H9 (cell line): ENCODE measurements around the gene TNFRSF4. TPM values are rescaled to one million over a fixed set of nuclear protein-coding genes. Genes with fewer than 3 reads are reported as not detected.
A peak's percentile ranks its signal among the peaks of the same experiment; 100 is the strongest.

Experiments
- DNase-seq: peaks from one replicate; pipeline ENCODE4 v3.0.0-alpha.2; 2017
- H2AFZ ChIP-seq: one replicate; pipeline ENCODE4 v1.6.1; 2013; ENCODE audit warnings: mild to moderate bottlenecking, low read length, control low read depth, moderate library complexity
- H2AK5ac ChIP-seq: 2 replicates; pipeline ENCODE4 v1.6.1; 2013; ENCODE audit warnings: low read length, control low read depth, mixed read lengths; ENCODE audit not compliant: insufficient read length
- H2BK120ac ChIP-seq: one replicate; pipeline ENCODE4 v1.6.1; 2013; ENCODE audit warnings: low read depth, mild to moderate bottlenecking, low read length, control low read depth, inconsistent platforms; ENCODE audit not compliant: poor library complexity, severe bottlenecking
- H2BK12ac ChIP-seq: 2 replicates; pipeline ENCODE4 v1.6.1; 2013; ENCODE audit warnings: low read length, control low read depth, mixed read lengths, low read depth; ENCODE audit not compliant: insufficient read length
- H2BK15ac ChIP-seq: 2 replicates; pipeline ENCODE4 v1.6.1; 2013; ENCODE audit warnings: low read depth, low read length, control low read depth
- H2BK20ac ChIP-seq: one replicate; pipeline ENCODE4 v1.6.1; 2013; ENCODE audit warnings: low read depth, mild to moderate bottlenecking, low read length, control low read depth, inconsistent platforms; ENCODE audit not compliant: poor library complexity, severe bottlenecking
- H2BK5ac ChIP-seq: 2 replicates; pipeline ENCODE4 v1.6.1; 2013; ENCODE audit warnings: low read length, control low read depth, mixed read lengths; ENCODE audit not compliant: insufficient read length
- H3K14ac ChIP-seq: 2 replicates; pipeline ENCODE4 v1.6.1; 2013; ENCODE audit warnings: low read length, control low read depth; ENCODE audit not compliant: insufficient read depth
- H3K18ac ChIP-seq: 2 replicates; pipeline ENCODE4 v1.6.1; 2013; ENCODE audit warnings: low read depth, mild to moderate bottlenecking, mixed read lengths, low read length, control low read depth; ENCODE audit not compliant: insufficient read length
- H3K23ac ChIP-seq: 2 replicates; pipeline ENCODE4 v1.6.1; 2013; ENCODE audit warnings: low read length, control low read depth, mixed read lengths, low read depth; ENCODE audit not compliant: insufficient read length
- H3K23me2 ChIP-seq: 2 replicates; pipeline ENCODE4 v1.6.1; 2013; ENCODE audit warnings: low read depth, mild to moderate bottlenecking, mixed read lengths, low read length, control low read depth; ENCODE audit not compliant: insufficient read length, poor library complexity, severe bottlenecking
- H3K27ac ChIP-seq: 2 replicates; pipeline ENCODE4 v1.5.1; 2013; ENCODE audit warnings: low read length, control low read depth, mixed read lengths, low read depth; ENCODE audit not compliant: insufficient read length
- H3K27me3 ChIP-seq: 2 replicates; pipeline ENCODE4 v1.6.1; 2013; ENCODE audit warnings: low read length, control low read depth, inconsistent platforms; ENCODE audit not compliant: insufficient read depth
- H3K4ac ChIP-seq: 2 replicates; pipeline ENCODE4 v1.6.1; 2013; ENCODE audit warnings: low read depth, mild to moderate bottlenecking, control low read depth, inconsistent platforms, low read length, moderate library complexity
- H3K4me1 ChIP-seq: 2 replicates; pipeline ENCODE4 v1.6.1; 2013; ENCODE audit warnings: low read length, control low read depth, inconsistent platforms; ENCODE audit not compliant: insufficient read depth
- H3K4me2 ChIP-seq: 2 replicates; pipeline ENCODE4 v1.6.1; 2013; ENCODE audit warnings: low read length, control low read depth, mixed read lengths; ENCODE audit not compliant: insufficient read length, insufficient read depth
- H3K56ac ChIP-seq: 2 replicates; pipeline ENCODE4 v1.6.1; 2013; ENCODE audit warnings: low read depth, mild to moderate bottlenecking, mixed read lengths, low read length, control low read depth; ENCODE audit not compliant: insufficient read length
- H3K79me1 ChIP-seq: 2 replicates; pipeline ENCODE4 v1.6.1; 2013; ENCODE audit warnings: low read depth, mild to moderate bottlenecking, moderate library complexity, low read length, control low read depth, inconsistent platforms; ENCODE audit not compliant: insufficient read depth, poor library complexity, severe bottlenecking
- H3K79me2 ChIP-seq: 2 replicates; pipeline ENCODE4 v1.6.1; 2013; ENCODE audit warnings: low read length, control low read depth, inconsistent platforms; ENCODE audit not compliant: insufficient read depth
- H3K9ac ChIP-seq: 2 replicates; pipeline ENCODE4 v1.6.1; 2013; ENCODE audit warnings: low read length, control low read depth, mixed read lengths; ENCODE audit not compliant: insufficient read length; ENCODE audit errors: extremely low read depth
- H3K9me3 ChIP-seq: one replicate; pipeline ENCODE4 v1.6.1; 2013; ENCODE audit warnings: low read depth, low read length, inconsistent platforms; ENCODE audit not compliant: control insufficient read depth
- H3T11ph ChIP-seq: one replicate; pipeline ENCODE4 v1.6.1; 2013; ENCODE audit warnings: mild to moderate bottlenecking, low read length, control low read depth, inconsistent platforms
- H4K20me1 ChIP-seq: one replicate; pipeline ENCODE4 v1.6.1; 2013; ENCODE audit not compliant: control insufficient read depth, insufficient read length, insufficient read depth
- H4K5ac ChIP-seq: 2 replicates; pipeline ENCODE4 v1.6.1; 2013; ENCODE audit warnings: low read depth, mild to moderate bottlenecking, mixed read lengths, low read length, control low read depth; ENCODE audit not compliant: insufficient read length
- H4K8ac ChIP-seq: replicated peaks from 2 replicates; pipeline ENCODE4 v1.6.1; 2013; ENCODE audit warnings: low read length, control low read depth, mixed read lengths, low read depth; ENCODE audit not compliant: insufficient read length
- H4K91ac ChIP-seq: 2 replicates; pipeline ENCODE4 v1.6.1; 2013; ENCODE audit warnings: low read depth, mild to moderate bottlenecking, moderate library complexity, mixed read lengths, low read length, control low read depth; ENCODE audit not compliant: insufficient read length
- H3K27ac Mint-ChIP-seq, 3 experiments: 2 replicates in 2 of 3; 3 replicates in 1 of 3; pipeline ENCODE4 v1.8.0; 2020 to 2021; ENCODE audit warnings: mixed read lengths in 3 of 3, mild to moderate bottlenecking in 1 of 3, moderate library complexity in 1 of 3
- H3K27me3 Mint-ChIP-seq: 2 replicates; pipeline ENCODE4 v1.8.0; 2021; ENCODE audit warnings: low read depth, mild to moderate bottlenecking, moderate library complexity, mixed read lengths
- H3K36me3 Mint-ChIP-seq, 3 experiments: 2 replicates in 2 of 3; 3 replicates in 1 of 3; pipeline ENCODE4 v1.8.0; 2020 to 2021; ENCODE audit warnings: low read depth in 3 of 3, mixed read lengths in 3 of 3; ENCODE audit not compliant: insufficient read depth in 1 of 3
- H3K4me1 Mint-ChIP-seq, 2 experiments: 2 replicates each; pipeline ENCODE4 v1.8.0; 2020; ENCODE audit warnings: mixed read lengths in 2 of 2
- H3K4me3 Mint-ChIP-seq, 2 experiments: 2 replicates in 1 of 2; 3 replicates in 1 of 2; pipeline ENCODE4 v1.8.0; 2020 to 2021; ENCODE audit warnings: mild to moderate bottlenecking in 2 of 2, mixed read lengths in 2 of 2, moderate library complexity in 1 of 2
- H3K9me3 Mint-ChIP-seq, 2 experiments: 2 replicates in 1 of 2; 3 replicates in 1 of 2; pipeline ENCODE4 v1.8.0; 2020; ENCODE audit warnings: mild to moderate bottlenecking in 2 of 2, mixed read lengths in 2 of 2, moderate library complexity in 1 of 2
- WGBS: extraction: QIAGEN DNeasy Blood & Tissue Kit; methylation state at CpG from one replicate; pipeline ENCODE4 v1.1.7; 2013; ENCODE audit warnings: missing lambda C conversion rate, low lambda C conversion rate, mixed read lengths; ENCODE audit not compliant: insufficient read length; ENCODE audit errors: extremely low coverage; 5-methylcytosine and 5-hydroxymethylcytosine counted together
- total RNA-seq: library from RNA; stranded (reverse); gene quantifications from 2 replicates; pipeline ENCODE4 v1.2.1, GENCODE V29; 2021
- TF ChIP-seq, protein P1 (sequence below): fragments of 200-600 bp; sonication (generic); conservative IDR thresholded peaks from 3 replicates; pipeline ENCODE4 v1.8.0; 2021; ENCODE audit warnings: antibody characterized with exemption, mild to moderate bottlenecking

Gene TNFRSF4
- total RNA-seq, 1 experiment from 2014 or later = 0.24 TPM

DNA sequence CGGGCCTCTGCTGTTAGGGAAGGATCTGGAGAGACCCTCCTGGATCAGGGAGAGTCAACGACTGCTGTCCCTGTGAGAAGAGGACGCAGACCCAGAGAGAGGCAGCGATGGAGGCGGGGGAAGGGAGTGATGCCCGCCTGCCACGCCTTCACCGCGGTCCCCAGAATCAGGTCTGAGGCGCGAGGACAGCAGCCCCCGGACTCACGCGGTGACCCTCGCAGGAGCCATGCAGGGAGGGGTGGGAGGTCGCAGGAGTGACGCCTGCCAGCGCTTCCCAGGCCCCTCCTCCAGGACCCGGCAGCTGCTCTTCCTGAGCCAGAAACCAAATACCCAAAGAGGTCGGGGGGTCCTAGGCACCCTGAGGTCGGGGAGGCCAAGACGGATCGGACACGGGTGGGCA is 6.2 kb upstream of the TNFRSF4 start:
- no peak overlapping the region for H3K27ac ChIP-seq

More for the DNA sequence above, 6.2 kb upstream of the TNFRSF4 start:
- no peak overlapping the region for H2BK120ac ChIP-seq
- no peak overlapping the region for H3K56ac ChIP-seq
- Mint-ChIP-seq H3K4me3 (no peak overlapping the region), H3K9me3 (no peaks in the 10 kb centered on the region; a peak in 1 of 5 replicates), H3K27me3 (no peaks in the 10 kb centered on the region; the same call in 1 of the 2 replicates), H3K27ac (peak overlapping the region in 1 of 3 experiments; percentile 31; a peak in 2 of 7 replicates), H3K36me3 (peaks cover 23 to 56% (median 42%) of the 10 kb centered on the region in 3 experiments), H3K4me1 (peaks cover 0 to 4% of the 10 kb centered on the region in 2 experiments; a peak in 1 of 4 replicates)
- no peaks in the 10 kb centered on the region for H3K27me3 ChIP-seq
- no peak overlapping the region for H3K23ac ChIP-seq
- H3K4ac ChIP-seq = no peak overlapping the region
- H3T11ph ChIP-seq = no peak overlapping the region
- no peaks in the 10 kb centered on the region for H4K20me1 ChIP-seq
- no peak overlapping the region for H4K91ac ChIP-seq
- no CpG with 5 or more reads among the region's 24 CpGs for WGBS
- H3K18ac ChIP-seq = no peak overlapping the region
- no peaks in the 10 kb centered on the region for H3K4me1 ChIP-seq
- H2AK5ac ChIP-seq = no peak overlapping the region
- no peak overlapping the region for H2BK20ac ChIP-seq
- no peak overlapping the region for H2BK5ac ChIP-seq
- no peak overlapping the region for H2AFZ ChIP-seq
- no peaks in the 10 kb centered on the region for H3K9me3 ChIP-seq
- TF ChIP-seq, protein P1, sequence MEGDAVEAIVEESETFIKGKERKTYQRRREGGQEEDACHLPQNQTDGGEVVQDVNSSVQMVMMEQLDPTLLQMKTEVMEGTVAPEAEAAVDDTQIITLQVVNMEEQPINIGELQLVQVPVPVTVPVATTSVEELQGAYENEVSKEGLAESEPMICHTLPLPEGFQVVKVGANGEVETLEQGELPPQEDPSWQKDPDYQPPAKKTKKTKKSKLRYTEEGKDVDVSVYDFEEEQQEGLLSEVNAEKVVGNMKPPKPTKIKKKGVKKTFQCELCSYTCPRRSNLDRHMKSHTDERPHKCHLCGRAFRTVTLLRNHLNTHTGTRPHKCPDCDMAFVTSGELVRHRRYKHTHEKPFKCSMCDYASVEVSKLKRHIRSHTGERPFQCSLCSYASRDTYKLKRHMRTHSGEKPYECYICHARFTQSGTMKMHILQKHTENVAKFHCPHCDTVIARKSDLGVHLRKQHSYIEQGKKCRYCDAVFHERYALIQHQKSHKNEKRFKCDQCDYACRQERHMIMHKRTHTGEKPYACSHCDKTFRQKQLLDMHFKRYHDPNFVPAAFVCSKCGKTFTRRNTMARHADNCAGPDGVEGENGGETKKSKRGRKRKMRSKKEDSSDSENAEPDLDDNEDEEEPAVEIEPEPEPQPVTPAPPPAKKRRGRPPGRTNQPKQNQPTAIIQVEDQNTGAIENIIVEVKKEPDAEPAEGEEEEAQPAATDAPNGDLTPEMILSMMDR = no peak
- no peak overlapping the region for H4K5ac ChIP-seq
- H3K4me2 ChIP-seq = no peak overlapping the region
- H3K14ac ChIP-seq = no peak overlapping the region
- no peaks in the 10 kb centered on the region for H3K23me2 ChIP-seq
- DNase-seq = no peak
- H3K9ac ChIP-seq = no peak overlapping the region
- H3K79me2 ChIP-seq = no peaks in the 10 kb centered on the region
- no peaks in the 10 kb centered on the region for H3K79me1 ChIP-seq
- H2BK15ac ChIP-seq = no peak overlapping the region
- no peak overlapping the region for H4K8ac ChIP-seq
- no peak overlapping the region for H2BK12ac ChIP-seq
